Liver (tissue), 9 donors: ENCODE measurements around the gene SYNM. TPM values are rescaled to one million over a fixed set of nuclear protein-coding genes. Genes with fewer than 3 reads are reported as not detected.

Source experiments
- DNase-seq: peaks from one replicate; pipeline ENCODE4 v3.0.0-alpha.2; 2017; ENCODE audit warnings: low spot score
- H3K27ac ChIP-seq, 2 donors: one replicate each; pipeline ENCODE4 v1.7.0; 2013; ENCODE audit warnings: inconsistent platforms in 2 of 2, low read length in 2 of 2, control low read depth in 1 of 2, low read depth in 1 of 2, mild to moderate bottlenecking in 1 of 2
- H3K27me3 ChIP-seq, 4 donors: one replicate each; pipeline versions ENCODE4 v1.6.1 to v1.7.0; 2013; ENCODE audit warnings: low read length in 3 of 4, inconsistent platforms in 1 of 4, mild to moderate bottlenecking in 1 of 4, moderate library complexity in 1 of 4; ENCODE audit not compliant: control insufficient read depth in 4 of 4, insufficient read depth in 4 of 4
- H3K36me3 ChIP-seq, 4 donors: one replicate each; pipeline versions ENCODE4 v1.6.1 to v1.7.0; 2013; ENCODE audit warnings: low read length in 3 of 4, mild to moderate bottlenecking in 3 of 4, low read depth in 1 of 4, moderate library complexity in 1 of 4; ENCODE audit not compliant: control insufficient read depth in 4 of 4, insufficient read depth in 3 of 4
- H3K4me1 ChIP-seq, 4 donors: one replicate each; pipeline versions ENCODE4 v1.6.1 to v1.7.0; 2013; ENCODE audit warnings: low read length in 3 of 4, mild to moderate bottlenecking in 3 of 4, moderate library complexity in 1 of 4; ENCODE audit not compliant: control insufficient read depth in 4 of 4, insufficient read depth in 4 of 4
- H3K4me3 ChIP-seq, 3 donors: one replicate each; pipeline versions ENCODE4 v1.6.1 to v1.7.0; 2013; ENCODE audit warnings: low read length in 3 of 3, control low read depth in 1 of 3, low read depth in 1 of 3, mild to moderate bottlenecking in 1 of 3
- H3K9ac ChIP-seq, 2 donors: one replicate each; pipeline ENCODE4 v1.7.0; 2013; ENCODE audit warnings: low read length in 2 of 2, mild to moderate bottlenecking in 2 of 2, moderate library complexity in 2 of 2, control low read depth in 1 of 2, low read depth in 1 of 2
- H3K9me3 ChIP-seq, 4 donors: one replicate each; pipeline versions ENCODE4 v1.6.1 to v1.7.0; 2013; ENCODE audit warnings: low read length in 3 of 4; ENCODE audit not compliant: control insufficient read depth in 4 of 4
- ATF3 ChIP-seq: IDR thresholded peaks from 2 replicates; pipeline ENCODE4 v1.6.1; 2016; ENCODE audit warnings: antibody characterized with exemption
- EGR1 ChIP-seq, 2 donors: IDR thresholded peaks; 2 replicates each; pipeline ENCODE4 v1.6.1; 2016 to 2018; ENCODE audit warnings: antibody characterized with exemption in 2 of 2, low read depth in 2 of 2
- FOXA1 ChIP-seq: IDR thresholded peaks from 2 replicates; pipeline ENCODE4 v1.6.1; 2016; ENCODE audit warnings: antibody characterized with exemption
- FOXA2 ChIP-seq: IDR thresholded peaks from 2 replicates; pipeline ENCODE4 v1.6.1; 2016; ENCODE audit warnings: antibody characterized with exemption
- GABPA ChIP-seq, 2 donors: IDR thresholded peaks in 1 of 2; conservative IDR thresholded peaks in 1 of 2; 2 replicates each; pipeline ENCODE4 v1.6.1; 2016; ENCODE audit warnings: antibody characterized with exemption in 2 of 2, mild to moderate bottlenecking in 1 of 2, moderate library complexity in 1 of 2
- HNF4A ChIP-seq, 2 donors: conservative IDR thresholded peaks; 2 replicates each; pipeline ENCODE4 v1.6.1; 2016; ENCODE audit warnings: antibody characterized with exemption in 2 of 2, mild to moderate bottlenecking in 2 of 2
- HNF4G ChIP-seq: IDR thresholded peaks from 2 replicates; pipeline ENCODE4 v1.6.1; 2016; ENCODE audit warnings: antibody characterized with exemption
- MAX ChIP-seq: IDR thresholded peaks from 2 replicates; pipeline ENCODE4 v1.6.1; 2016; ENCODE audit warnings: antibody characterized with exemption
- NR2F2 ChIP-seq: IDR thresholded peaks from 2 replicates; pipeline ENCODE4 v1.6.1; 2016; ENCODE audit warnings: antibody characterized with exemption
- REST ChIP-seq: IDR thresholded peaks from 2 replicates; pipeline ENCODE4 v1.6.1; 2016; ENCODE audit warnings: antibody characterized with exemption, mild to moderate bottlenecking
- RXRA ChIP-seq, 2 donors: IDR thresholded peaks; 2 replicates each; pipeline ENCODE4 v1.6.1; 2017 to 2018; ENCODE audit warnings: antibody characterized with exemption in 2 of 2, mild to moderate bottlenecking in 1 of 2
- TAF1 ChIP-seq: conservative IDR thresholded peaks from 2 replicates; pipeline ENCODE4 v1.6.1; 2016; ENCODE audit warnings: antibody characterized with exemption, mild to moderate bottlenecking
- YY1 ChIP-seq: IDR thresholded peaks from 2 replicates; pipeline ENCODE4 v1.6.1; 2016; ENCODE audit warnings: antibody characterized with exemption, mild to moderate bottlenecking
- WGBS: extraction: QIAGEN DNeasy Blood & Tissue Kit; methylation state at CpG from one replicate; pipeline ENCODE4 v1.1.7; 2013; 5-methylcytosine and 5-hydroxymethylcytosine counted together
- polyA plus RNA-seq, 2 donors: library from polyadenylated mRNA; stranded (reverse) in 1 of 2; unstranded in 1 of 2; fragments of 200-250 nt in 1 of 2; fragments of >200 nt in 1 of 2; fragmentation: Nextera tagmentation in 1 of 2; extraction: Ambion mirVana in 1 of 2; gene quantifications; one replicate each; pipeline versions ENCODE4 v1.2.1 to v1.2.3, GENCODE V29; 2013 to 2015
- total RNA-seq, 2 donors: library from RNA; depleted of rRNA; stranded (reverse); fragments of >200 nt; gene quantifications; one replicate each; pipeline ENCODE4 v1.2.3, GENCODE V29; 2014
- TF ChIP-seq, protein P1 (sequence below): IDR thresholded peaks from 2 replicates; pipeline ENCODE4 v1.6.1; 2016; ENCODE audit warnings: antibody characterized with exemption
- donor health status: healthy.
- donor health status: healthy.
- donor health status: healthy.
- donor health status: healthy.
- donor health status: healthy.

SYNM gene
- total and polyA plus RNA-seq, 4 donors: 0.39 to 6.4 (median 1.2) TPM

DNA sequence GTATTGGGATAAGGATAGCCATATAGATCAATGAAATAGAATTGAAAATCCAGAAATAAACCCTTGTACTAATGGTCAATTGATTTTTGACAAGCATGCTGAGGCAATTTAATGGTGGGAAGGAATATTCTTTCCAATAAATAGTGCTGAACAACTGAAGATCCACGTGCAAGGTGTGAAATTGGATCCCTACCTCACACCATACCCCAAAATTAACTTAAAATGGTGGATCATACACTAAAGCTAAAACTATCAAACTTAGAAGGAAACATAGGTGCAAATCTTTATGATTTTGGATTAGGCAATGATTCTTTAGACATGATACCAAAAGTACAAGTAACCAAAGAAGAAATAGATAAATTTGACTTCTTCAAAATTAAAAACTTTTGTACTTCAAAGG, 22.1 kb upstream of the SYNM start:
- Histone ChIP-seq H3K4me3 (no peak overlapping the region), H3K9me3 (no peaks in the 10 kb centered on the region), H3K27ac (no peak overlapping the region), H3K4me1 (no peaks in the 10 kb centered on the region), H3K36me3 (no peaks in the 10 kb centered on the region), H3K9ac (no peak overlapping the region), H3K27me3 (no peaks in the 10 kb centered on the region)
- DNase-seq: no peak
- no peak for TF ChIP-seq HNF4G
- TF ChIP-seq YY1: no peak
- no peak for TF ChIP-seq HNF4A (conservative IDR thresholded peaks at IDR 0.05)
- no peak for TF ChIP-seq REST
- no peak for TF ChIP-seq ATF3
- no peak for TF ChIP-seq RXRA (IDR thresholded peaks at IDR 0.05)
- TF ChIP-seq FOXA1: no peak
- TF ChIP-seq, protein P1, sequence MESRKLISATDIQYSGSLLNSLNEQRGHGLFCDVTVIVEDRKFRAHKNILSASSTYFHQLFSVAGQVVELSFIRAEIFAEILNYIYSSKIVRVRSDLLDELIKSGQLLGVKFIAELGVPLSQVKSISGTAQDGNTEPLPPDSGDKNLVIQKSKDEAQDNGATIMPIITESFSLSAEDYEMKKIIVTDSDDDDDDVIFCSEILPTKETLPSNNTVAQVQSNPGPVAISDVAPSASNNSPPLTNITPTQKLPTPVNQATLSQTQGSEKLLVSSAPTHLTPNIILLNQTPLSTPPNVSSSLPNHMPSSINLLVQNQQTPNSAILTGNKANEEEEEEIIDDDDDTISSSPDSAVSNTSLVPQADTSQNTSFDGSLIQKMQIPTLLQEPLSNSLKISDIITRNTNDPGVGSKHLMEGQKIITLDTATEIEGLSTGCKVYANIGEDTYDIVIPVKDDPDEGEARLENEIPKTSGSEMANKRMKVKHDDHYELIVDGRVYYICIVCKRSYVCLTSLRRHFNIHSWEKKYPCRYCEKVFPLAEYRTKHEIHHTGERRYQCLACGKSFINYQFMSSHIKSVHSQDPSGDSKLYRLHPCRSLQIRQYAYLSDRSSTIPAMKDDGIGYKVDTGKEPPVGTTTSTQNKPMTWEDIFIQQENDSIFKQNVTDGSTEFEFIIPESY: no peak
- no peak for TF ChIP-seq NR2F2
- TF ChIP-seq TAF1: no peak
- 72% methylated on average over 1 of the region's 1 CpG for WGBS

GRCh38 chr15:99084965-99085364, 19.9 kb upstream of the SYNM start:
- Histone ChIP-seq H3K9me3 (no peaks in the 10 kb centered on the region), H3K9ac (no peak overlapping the region), H3K27ac (no peak overlapping the region), H3K4me1 (no peaks in the 10 kb centered on the region), H3K27me3 (no peaks in the 10 kb centered on the region), H3K36me3 (no peaks in the 10 kb centered on the region), H3K4me3 (no peak overlapping the region)
- TF ChIP-seq RXRA (IDR thresholded peaks at IDR 0.05) (no peak), NR2F2 (no peak), FOXA2 (no peak), YY1 (no peak), EGR1 (IDR thresholded peaks at IDR 0.05; ENCODE audit: low read depth in 2 of 2) (no peak), MAX (no peak), TAF1 (no peak), GABPA (IDR thresholded peaks at IDR 0.05 in 1 of 2, conservative IDR thresholded peaks at IDR 0.05 in 1 of 2) (no peak), FOXA1 (no peak), REST (no peak)
- TF ChIP-seq, protein P1: no peak
- WGBS: 94% methylated on average over 10 of the region's 10 CpGs
- no peak for DNase-seq
